Fibroblast of peridontal ligament (primary cell): ENCODE results near the gene GHITM.

Source experiments
- DNase-seq: peaks from one replicate; pipeline ENCODE4 v3.0.0-alpha.2; 2010; ENCODE audit errors: extremely low read depth

GHITM gene

GRCh38 chr10:84200537-84201243, 61.4 kb downstream of the GHITM start:
- no peak for DNase-seq

GRCh38 chr10:84201244-84201606, 61.9 kb downstream of the GHITM start:
- no peak for DNase-seq

DNA sequence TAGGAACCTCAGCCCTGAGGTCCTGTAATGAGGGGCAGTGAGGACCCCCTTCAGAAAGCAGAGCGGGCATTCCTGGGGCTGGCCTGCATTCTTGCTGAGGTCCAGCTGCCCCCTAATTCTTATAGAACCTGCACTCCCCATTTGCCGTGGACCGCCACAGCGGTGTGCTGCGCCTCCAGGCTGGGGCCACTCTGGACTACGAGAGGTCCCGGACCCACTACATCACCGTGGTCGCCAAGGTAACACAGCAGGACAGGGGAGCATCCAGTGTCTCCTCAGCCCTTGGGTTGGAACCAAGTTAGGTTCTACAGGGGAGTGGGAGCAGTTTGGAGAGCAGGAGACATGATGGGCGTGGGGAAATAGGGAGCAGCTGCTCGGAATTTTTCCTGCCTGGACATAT, 62.4 kb downstream of the GHITM start:
- no peak for DNase-seq

DNA sequence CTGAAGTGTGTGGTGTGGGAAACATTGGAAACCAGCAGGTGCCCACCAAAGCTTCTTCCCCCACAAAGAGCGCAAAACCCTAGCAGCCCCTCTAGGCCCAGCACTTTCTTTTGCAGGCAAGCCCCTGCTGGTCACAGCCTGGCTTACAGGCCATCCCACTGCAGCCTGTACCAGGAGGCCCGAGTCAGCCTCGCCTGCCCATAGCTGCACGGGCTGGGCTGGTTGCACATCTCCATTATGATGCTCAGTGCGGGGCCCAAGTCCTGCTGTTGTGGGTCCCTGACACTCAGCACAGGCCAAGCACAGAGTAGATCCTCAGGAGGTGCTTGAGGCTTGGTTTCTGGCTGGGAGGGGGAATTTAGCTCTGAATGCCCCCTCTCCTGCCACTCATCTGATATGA, 63.0 kb downstream of the GHITM start:
- no peak for DNase-seq
